Measurements from ENCODE around the gene CBLN1. TPM values are rescaled to one million over a fixed set of nuclear protein-coding genes. Genes with fewer than 3 reads are reported as not detected.

Gene CBLN1
- polyA plus RNA-seq, 10 donors, result 0.18 to 2.2 (median 0.83) TPM; not detected in 1

Other genes with a start within 250 kb of the CBLN1 start
- not detected for gene C16orf78, start 92.0 kb upstream of the CBLN1 start, polyA plus RNA-seq (ENCODE audit: insufficient read length in 10 of 10)

Data from muscle of back (tissue), 10 donors.